ENCODE measurements around the gene MYBPHL.

DNA sequence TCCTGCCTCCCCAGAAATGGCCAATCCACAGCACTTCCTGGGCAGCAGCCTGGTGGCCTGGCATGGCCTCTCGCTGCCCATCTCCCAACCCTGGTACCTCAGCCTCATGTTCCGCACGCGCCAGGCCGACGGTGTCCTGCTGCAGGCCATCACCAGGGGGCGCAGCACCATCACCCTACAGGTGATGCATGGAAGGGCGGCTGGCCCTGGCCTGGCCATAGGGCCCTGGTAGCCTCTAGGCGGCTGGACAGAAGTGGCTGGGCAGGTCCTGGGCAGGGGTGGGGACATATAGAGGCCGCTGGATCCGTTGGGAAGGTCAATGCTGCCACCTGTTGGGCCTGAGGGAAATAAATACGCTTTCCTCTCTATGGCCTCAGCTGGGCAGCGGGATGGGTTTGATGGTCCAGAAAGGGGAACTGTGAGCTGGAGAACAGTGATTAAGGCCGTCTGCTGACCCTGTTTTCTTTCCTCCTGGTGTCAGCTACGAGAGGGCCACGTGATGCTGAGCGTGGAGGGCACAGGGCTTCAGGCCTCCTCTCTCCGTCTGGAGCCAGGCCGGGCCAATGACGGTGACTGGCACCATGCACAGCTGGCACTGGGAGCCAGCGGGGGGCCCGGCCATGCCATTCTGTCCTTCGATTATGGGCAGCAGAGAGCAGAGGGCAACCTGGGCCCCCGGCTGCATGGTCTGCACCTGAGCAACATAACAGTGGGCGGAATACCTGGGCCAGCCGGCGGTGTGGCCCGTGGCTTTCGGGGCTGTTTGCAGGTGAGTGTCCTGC is 43.0 kb downstream of the MYBPHL start:
- TF ChIP-seq, protein P1, sequence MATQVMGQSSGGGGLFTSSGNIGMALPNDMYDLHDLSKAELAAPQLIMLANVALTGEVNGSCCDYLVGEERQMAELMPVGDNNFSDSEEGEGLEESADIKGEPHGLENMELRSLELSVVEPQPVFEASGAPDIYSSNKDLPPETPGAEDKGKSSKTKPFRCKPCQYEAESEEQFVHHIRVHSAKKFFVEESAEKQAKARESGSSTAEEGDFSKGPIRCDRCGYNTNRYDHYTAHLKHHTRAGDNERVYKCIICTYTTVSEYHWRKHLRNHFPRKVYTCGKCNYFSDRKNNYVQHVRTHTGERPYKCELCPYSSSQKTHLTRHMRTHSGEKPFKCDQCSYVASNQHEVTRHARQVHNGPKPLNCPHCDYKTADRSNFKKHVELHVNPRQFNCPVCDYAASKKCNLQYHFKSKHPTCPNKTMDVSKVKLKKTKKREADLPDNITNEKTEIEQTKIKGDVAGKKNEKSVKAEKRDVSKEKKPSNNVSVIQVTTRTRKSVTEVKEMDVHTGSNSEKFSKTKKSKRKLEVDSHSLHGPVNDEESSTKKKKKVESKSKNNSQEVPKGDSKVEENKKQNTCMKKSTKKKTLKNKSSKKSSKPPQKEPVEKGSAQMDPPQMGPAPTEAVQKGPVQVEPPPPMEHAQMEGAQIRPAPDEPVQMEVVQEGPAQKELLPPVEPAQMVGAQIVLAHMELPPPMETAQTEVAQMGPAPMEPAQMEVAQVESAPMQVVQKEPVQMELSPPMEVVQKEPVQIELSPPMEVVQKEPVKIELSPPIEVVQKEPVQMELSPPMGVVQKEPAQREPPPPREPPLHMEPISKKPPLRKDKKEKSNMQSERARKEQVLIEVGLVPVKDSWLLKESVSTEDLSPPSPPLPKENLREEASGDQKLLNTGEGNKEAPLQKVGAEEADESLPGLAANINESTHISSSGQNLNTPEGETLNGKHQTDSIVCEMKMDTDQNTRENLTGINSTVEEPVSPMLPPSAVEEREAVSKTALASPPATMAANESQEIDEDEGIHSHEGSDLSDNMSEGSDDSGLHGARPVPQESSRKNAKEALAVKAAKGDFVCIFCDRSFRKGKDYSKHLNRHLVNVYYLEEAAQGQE (IDR thresholded peaks at IDR 0.05; ENCODE audit: unreplicated experiment) = no peak
- TF ChIP-seq, protein P2, sequence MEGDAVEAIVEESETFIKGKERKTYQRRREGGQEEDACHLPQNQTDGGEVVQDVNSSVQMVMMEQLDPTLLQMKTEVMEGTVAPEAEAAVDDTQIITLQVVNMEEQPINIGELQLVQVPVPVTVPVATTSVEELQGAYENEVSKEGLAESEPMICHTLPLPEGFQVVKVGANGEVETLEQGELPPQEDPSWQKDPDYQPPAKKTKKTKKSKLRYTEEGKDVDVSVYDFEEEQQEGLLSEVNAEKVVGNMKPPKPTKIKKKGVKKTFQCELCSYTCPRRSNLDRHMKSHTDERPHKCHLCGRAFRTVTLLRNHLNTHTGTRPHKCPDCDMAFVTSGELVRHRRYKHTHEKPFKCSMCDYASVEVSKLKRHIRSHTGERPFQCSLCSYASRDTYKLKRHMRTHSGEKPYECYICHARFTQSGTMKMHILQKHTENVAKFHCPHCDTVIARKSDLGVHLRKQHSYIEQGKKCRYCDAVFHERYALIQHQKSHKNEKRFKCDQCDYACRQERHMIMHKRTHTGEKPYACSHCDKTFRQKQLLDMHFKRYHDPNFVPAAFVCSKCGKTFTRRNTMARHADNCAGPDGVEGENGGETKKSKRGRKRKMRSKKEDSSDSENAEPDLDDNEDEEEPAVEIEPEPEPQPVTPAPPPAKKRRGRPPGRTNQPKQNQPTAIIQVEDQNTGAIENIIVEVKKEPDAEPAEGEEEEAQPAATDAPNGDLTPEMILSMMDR (conservative IDR thresholded peaks at IDR 0.05; ENCODE audit: low read depth in 2 of 2) = peak; percentile 96 to 99
- no peak for TF ChIP-seq EZH2phosphoT487 (IDR thresholded peaks at IDR 0.05; ENCODE audit: unreplicated experiment)
- 0 out of 2 replicates have a peak, but pooled peaks have one; percentile 49 for TF ChIP-seq POLR2AphosphoS5 (IDR thresholded peaks at IDR 0.05; ENCODE audit: low read depth)
- no peak for TF ChIP-seq JUNB (IDR thresholded peaks at IDR 0.05; ENCODE audit: unreplicated experiment)
- no peak for TF ChIP-seq EZH2 (IDR thresholded peaks at IDR 0.05; ENCODE audit: low read depth, unreplicated experiment)
- peak; percentile 62 for TF ChIP-seq CREB1 (CRISPR knock-in tag; IDR thresholded peaks at IDR 0.05; ENCODE audit: low read depth)
- TF ChIP-seq ZNF114 (CRISPR knock-in tag; IDR thresholded peaks at IDR 0.05) = peak; percentile 48; the same call in 1 of the 2 replicates

Measured in GM23338 (cell line).